IMR-90 (cell line): ENCODE measurements around the gene CYP4F8. TPM values are rescaled to one million over a fixed set of nuclear protein-coding genes. Genes with fewer than 3 reads are reported as not detected.

Experiments used
- ATAC-seq: fragments of 200-7000 bp; cut with Tn5 transposase; 2 replicates; pipeline ENCODE4 v1.9.1; 2020; ENCODE audit warnings: low read depth, mild to moderate bottlenecking, moderate library complexity
- BruUV-seq: library from RNA; stranded (reverse); fragments of 400-500 nt; replicated peaks from 2 replicates; lab custom pipeline; 2021; lab: Mats Ljungman, UMichigan
- CTCF ChIA-PET: fragments of 300-600 bp; formaldehyde crosslinking; extraction: SDS; loops from one replicate; lab custom pipeline; 2021; ENCODE audit warnings: antibody characterized with exemption; lab: Yijun Ruan, JAX
- POLR2A ChIA-PET: fragments of 300-600 bp; sonication (Branson Sonifier 250); formaldehyde crosslinking; loops from one replicate; lab custom pipeline; 2022; ENCODE audit warnings: antibody characterized with exemption; ENCODE audit not compliant: unreplicated experiment; lab: Charles Lee
- DNase-seq: peaks from one replicate; pipeline ENCODE4 v3.0.0; 2013
- H2AFZ ChIP-seq: replicated peaks from 2 replicates; pipeline ENCODE3; 2013; ENCODE audit warnings: low read length, mild to moderate bottlenecking; ENCODE audit not compliant: poor library complexity
- H2AK5ac ChIP-seq: 2 replicates; pipeline ENCODE4 v1.6.1; 2013; ENCODE audit warnings: low read depth, low read length, inconsistent platforms
- H2AK9ac ChIP-seq: replicated peaks from 2 replicates; pipeline ENCODE3; 2013; ENCODE audit warnings: mild to moderate bottlenecking, low read depth, low read length, moderate library complexity; ENCODE audit not compliant: poor library complexity
- H2BK120ac ChIP-seq: 2 replicates; pipeline ENCODE4 v1.6.1; 2013; ENCODE audit warnings: low read depth, low read length, inconsistent platforms
- H2BK15ac ChIP-seq: 3 replicates; pipeline ENCODE4 v1.6.1; 2013; ENCODE audit warnings: low read depth, low read length, inconsistent platforms
- H2BK20ac ChIP-seq: 2 replicates; pipeline ENCODE4 v1.6.1; 2013; ENCODE audit warnings: low read depth, mild to moderate bottlenecking, inconsistent platforms, low read length, moderate library complexity
- H2BK5ac ChIP-seq: 2 replicates; pipeline ENCODE4 v1.6.1; 2013; ENCODE audit warnings: mild to moderate bottlenecking, low read depth, low read length, inconsistent platforms; ENCODE audit not compliant: poor library complexity, severe bottlenecking
- H3K14ac ChIP-seq: replicated peaks from 2 replicates; pipeline ENCODE4 v1.6.1; 2013; ENCODE audit warnings: low read depth, low read length, inconsistent platforms
- H3K18ac ChIP-seq: 2 replicates; pipeline ENCODE4 v1.6.1; 2013; ENCODE audit warnings: low read depth, low read length, control low read depth
- H3K23ac ChIP-seq: 2 replicates; pipeline ENCODE4 v1.6.1; 2013; ENCODE audit warnings: low read depth, low read length, inconsistent platforms
- H3K27ac ChIP-seq: 2 replicates; pipeline ENCODE4 v1.5.1; 2013; ENCODE audit warnings: mild to moderate bottlenecking, control low read depth, low read length; ENCODE audit not compliant: insufficient read depth
- H3K27me3 ChIP-seq: 2 replicates; pipeline ENCODE4 v1.6.1; 2013; ENCODE audit warnings: low read length; ENCODE audit not compliant: control insufficient read depth, insufficient read depth
- H3K36me3 ChIP-seq: 2 replicates; pipeline ENCODE4 v1.6.1; 2013; ENCODE audit warnings: low read length, mixed read lengths; ENCODE audit not compliant: control insufficient read depth, insufficient read depth
- H3K4ac ChIP-seq: 2 replicates; pipeline ENCODE4 v1.6.1; 2013; ENCODE audit warnings: low read depth, low read length, inconsistent platforms
- H3K4me1 ChIP-seq: 2 replicates; pipeline ENCODE4 v1.6.1; 2013; ENCODE audit warnings: low read length, mixed read lengths; ENCODE audit not compliant: control insufficient read depth, insufficient read depth
- H3K4me2 ChIP-seq: 2 replicates; pipeline ENCODE4 v1.6.1; 2013; ENCODE audit warnings: low read depth, mild to moderate bottlenecking, control low read depth, low read length, moderate library complexity
- H3K4me3 ChIP-seq: 2 replicates; pipeline ENCODE4 v1.5.1; 2013; ENCODE audit warnings: low read depth, mild to moderate bottlenecking, control low read depth, low read length, moderate library complexity; ENCODE audit not compliant: insufficient read depth
- H3K56ac ChIP-seq: 2 replicates; pipeline ENCODE4 v1.6.1; 2013; ENCODE audit warnings: low read length, inconsistent platforms; ENCODE audit not compliant: insufficient read depth; ENCODE audit errors: extremely low read depth
- H3K79me1 ChIP-seq, 2 experiments: 2 replicates each; pipeline ENCODE4 v1.6.1; 2013; ENCODE audit warnings: low read length in 2 of 2, inconsistent platforms in 1 of 2, low read depth in 1 of 2
- H3K9ac ChIP-seq: 2 replicates; pipeline ENCODE4 v1.6.1; 2013; ENCODE audit warnings: low read depth, low read length, control low read depth
- H3K9me1 ChIP-seq: 2 replicates; pipeline ENCODE4 v1.6.1; 2013; ENCODE audit warnings: low read length, inconsistent platforms; ENCODE audit not compliant: insufficient read depth
- H3K9me3 ChIP-seq: 2 replicates; pipeline ENCODE4 v1.6.1; 2013; ENCODE audit warnings: low read length; ENCODE audit not compliant: control insufficient read depth, insufficient read depth
- H4K20me1 ChIP-seq: 2 replicates; pipeline ENCODE4 v1.6.1; 2013; ENCODE audit warnings: low read length, inconsistent platforms; ENCODE audit not compliant: insufficient read depth
- H4K5ac ChIP-seq: 2 replicates; pipeline ENCODE4 v1.6.1; 2013; ENCODE audit warnings: mild to moderate bottlenecking, low read depth, low read length, control low read depth
- H4K8ac ChIP-seq, 2 experiments: 2 replicates each; pipeline ENCODE4 v1.6.1; 2013; ENCODE audit warnings: low read depth in 2 of 2, low read length in 2 of 2, control low read depth in 1 of 2, inconsistent platforms in 1 of 2
- H4K91ac ChIP-seq: 2 replicates; pipeline ENCODE4 v1.6.1; 2013; ENCODE audit warnings: low read depth, low read length, inconsistent platforms; ENCODE audit not compliant: insufficient read depth
- BHLHE40 ChIP-seq: fragments of 150-350 bp; IDR thresholded peaks from 2 replicates; pipeline ENCODE4 v1.6.1; 2016; ENCODE audit warnings: mild to moderate bottlenecking, low read depth, low read length
- CEBPB ChIP-seq: IDR thresholded peaks from 2 replicates; pipeline ENCODE4 v1.6.1; 2012; ENCODE audit warnings: low read depth, low read length, improper control_type of control experiment
- CHD1 ChIP-seq: IDR thresholded peaks from 2 replicates; pipeline ENCODE4 v1.6.1; 2012; ENCODE audit warnings: low read depth, low read length, improper control_type of control experiment
- CTCF ChIP-seq: conservative IDR thresholded peaks from 2 replicates; pipeline ENCODE4 v1.5.1; 2012; ENCODE audit warnings: mild to moderate bottlenecking, low read depth, low read length, improper control_type of control experiment
- ELK1 ChIP-seq: fragments of 150-350 bp; IDR thresholded peaks from 2 replicates; pipeline ENCODE4 v1.6.1; 2016; ENCODE audit warnings: low read depth, mild to moderate bottlenecking, low read length, moderate library complexity, borderline replicate concordance
- FOS ChIP-seq: fragments of 150-350 bp; IDR thresholded peaks from 2 replicates; pipeline ENCODE4 v1.6.1; 2016; ENCODE audit warnings: low read depth, low read length
- MAFK ChIP-seq: IDR thresholded peaks from 2 replicates; pipeline ENCODE4 v1.6.1; 2012; ENCODE audit warnings: low read depth, low read length, improper control_type of control experiment
- MAZ ChIP-seq: IDR thresholded peaks from 2 replicates; pipeline ENCODE4 v1.6.1; 2012; ENCODE audit warnings: low read depth, mild to moderate bottlenecking, low read length, improper control_type of control experiment, moderate library complexity, borderline replicate concordance
- MXI1 ChIP-seq: IDR thresholded peaks from 2 replicates; pipeline ENCODE4 v1.6.1; 2012; ENCODE audit warnings: low read depth, mild to moderate bottlenecking, low read length, moderate library complexity, borderline replicate concordance
- NFE2L2 ChIP-seq: fragments of 150-350 bp; IDR thresholded peaks from 2 replicates; pipeline ENCODE4 v1.6.1; 2016; ENCODE audit warnings: low read depth, mild to moderate bottlenecking, low read length
- POLR2A ChIP-seq: IDR thresholded peaks from 2 replicates; pipeline ENCODE4 v1.6.1; 2012; ENCODE audit warnings: mild to moderate bottlenecking, low read depth, low read length
- RAD21 ChIP-seq: IDR thresholded peaks from 2 replicates; pipeline ENCODE4 v1.6.1; 2012; ENCODE audit warnings: low read length, improper control_type of control experiment
- RCOR1 ChIP-seq: IDR thresholded peaks from 2 replicates; pipeline ENCODE4 v1.6.1; 2012; ENCODE audit warnings: mild to moderate bottlenecking, low read length, improper control_type of control experiment; ENCODE audit not compliant: insufficient replicate concordance
- RFX5 ChIP-seq: IDR thresholded peaks from 2 replicates; pipeline ENCODE4 v1.8.0; 2012; ENCODE audit warnings: low read depth, mild to moderate bottlenecking, low read length, moderate library complexity
- SMC3 ChIP-seq: fragments of 150-350 bp; IDR thresholded peaks from 2 replicates; pipeline ENCODE4 v1.6.1; 2016; ENCODE audit warnings: low read depth, mild to moderate bottlenecking, antibody characterized with exemption, low read length, moderate library complexity
- USF2 ChIP-seq: fragments of 150-350 bp; IDR thresholded peaks from 2 replicates; pipeline ENCODE4 v1.6.1; 2017; ENCODE audit warnings: mild to moderate bottlenecking, antibody characterized with exemption, low read length, low read depth
- WGBS, 2 experiments: methylation state at CpG; one replicate each; pipeline versions ENCODE4 v1.1.5 to v1.1.7; 2013; ENCODE audit warnings: missing lambda C conversion rate in 2 of 2; ENCODE audit not compliant: insufficient read length in 1 of 2; ENCODE audit errors: extremely low coverage in 2 of 2; 5-methylcytosine and 5-hydroxymethylcytosine counted together
- dilution Hi-C: fragments of 300-500 bp; cut with HindIII; formaldehyde crosslinking; loops from one replicate; pipeline ENCODE4 v1.14.3; 2018; ENCODE audit warnings: low sequenced_read_pairs; ENCODE audit not compliant: unreplicated experiment
- in situ Hi-C: fragments of 300-500 bp; cut with MboI; formaldehyde crosslinking; loops from 3 replicates; pipeline ENCODE4 v1.14.3; 2019; ENCODE audit warnings: low sequenced_read_pairs, inconsistent platforms, mixed read lengths
- intact Hi-C: fragments of 100-400 bp; cut with micrococcal nuclease; formaldehyde crosslinking; loops from 2 replicates; pipeline ENCODE4 v1.10.0; 2022
- polyA plus RNA-seq, 3 experiments: library from polyadenylated mRNA; depleted of rRNA; stranded (reverse); fragments of >200 nt; gene quantifications; 2 replicates each; pipeline ENCODE4 v1.2.3, GENCODE V29; 2012; ENCODE audit warnings: low replicate concordance in 1 of 3
- total RNA-seq: library from RNA; depleted of rRNA; stranded (reverse); fragments of >200 nt; gene quantifications from 2 replicates; pipeline ENCODE4 v1.2.3, GENCODE V29; 2012

Gene CYP4F8
- total and polyA plus RNA-seq, 2 of the 4 experiments (the other 2 are of a cell fraction): not detected

DNA sequence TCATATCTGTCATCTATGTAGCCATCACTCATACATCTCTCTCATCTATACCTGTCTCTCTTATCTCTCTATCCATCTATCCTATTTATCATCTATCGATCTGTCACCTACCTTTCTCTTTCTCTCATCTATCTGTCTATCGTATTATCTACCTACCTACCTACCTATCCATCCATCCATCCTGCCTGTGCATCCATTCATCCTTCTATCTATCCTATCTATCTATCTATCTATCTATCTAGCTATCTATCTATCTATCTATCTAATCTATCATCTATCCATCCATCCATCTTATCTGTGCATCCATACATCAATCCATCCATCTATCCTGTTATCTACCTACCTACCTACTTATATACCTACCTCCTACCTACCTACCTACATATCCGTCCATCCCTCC is 44.6 kb upstream of the CYP4F8 start:
- H3K9me3 ChIP-seq: no peaks in the 10 kb centered on the region
- WGBS, 2 experiments: 34 to 100% methylated on average over 1 to 3 of the region's 3 CpGs
- no peak overlapping the region for H3K9ac ChIP-seq
- H2BK20ac ChIP-seq: no peak overlapping the region
- no peak for ATAC-seq
- H3K14ac ChIP-seq: no peak overlapping the region
- H3K27ac ChIP-seq: no peak overlapping the region
- H3K4me1 ChIP-seq: no peaks in the 10 kb centered on the region
- H3K4me3 ChIP-seq: no peak overlapping the region
- H3K23ac ChIP-seq: no peak overlapping the region
- H3K4ac ChIP-seq: no peak overlapping the region
- BruUV-seq: no TSS peak
- TF ChIP-seq POLR2A (no peak), CHD1 (no peak), SMC3 (no peak), RFX5 (no peak), MAZ (no peak), NFE2L2 (no peak), FOS (no peak), CEBPB (no peak), CTCF (no peak), BHLHE40 (no peak), USF2 (no peak), RAD21 (no peak), RCOR1 (no peak), MAFK (no peak), ELK1 (no peak), MXI1 (no peak)
- no peak overlapping the region for H2AK9ac ChIP-seq
- H4K20me1 ChIP-seq: no peaks in the 10 kb centered on the region
- H4K5ac ChIP-seq: no peak overlapping the region
- no peak overlapping the region for H2BK120ac ChIP-seq
- no peak overlapping the region for H4K91ac ChIP-seq
- H3K56ac ChIP-seq: no peak overlapping the region
- intact Hi-C loops (no loop called here), in situ Hi-C loops (no loop called here), dilution Hi-C loops (no loop called here)
- CTCF ChIA-PET: no interaction called here
- H4K8ac ChIP-seq: no peak overlapping the region
- no peak overlapping the region for H2AFZ ChIP-seq
- no peak overlapping the region for H2AK5ac ChIP-seq
- no peak overlapping the region for H2BK15ac ChIP-seq
- H3K9me1 ChIP-seq: no peaks in the 10 kb centered on the region
- DNase-seq: no peak
- POLR2A ChIA-PET: no interaction called here
- no peak overlapping the region for H2BK5ac ChIP-seq
- no peaks in the 10 kb centered on the region for H3K36me3 ChIP-seq
- H3K4me2 ChIP-seq: no peak overlapping the region
- H3K27me3 ChIP-seq: no peaks in the 10 kb centered on the region; the same call in 1 of the 2 replicates
- no peak overlapping the region for H3K18ac ChIP-seq
- no peaks in the 10 kb centered on the region for H3K79me1 ChIP-seq
